ENCODE measurements around the gene HLA-DRA. TPM values are rescaled to one million over a fixed set of nuclear protein-coding genes. Genes with fewer than 3 reads are reported as not detected.

Gene HLA-DRA
- total and polyA plus RNA-seq, 2 of the 4 experiments (the other 2 are of a cell fraction), result not detected

DNA sequence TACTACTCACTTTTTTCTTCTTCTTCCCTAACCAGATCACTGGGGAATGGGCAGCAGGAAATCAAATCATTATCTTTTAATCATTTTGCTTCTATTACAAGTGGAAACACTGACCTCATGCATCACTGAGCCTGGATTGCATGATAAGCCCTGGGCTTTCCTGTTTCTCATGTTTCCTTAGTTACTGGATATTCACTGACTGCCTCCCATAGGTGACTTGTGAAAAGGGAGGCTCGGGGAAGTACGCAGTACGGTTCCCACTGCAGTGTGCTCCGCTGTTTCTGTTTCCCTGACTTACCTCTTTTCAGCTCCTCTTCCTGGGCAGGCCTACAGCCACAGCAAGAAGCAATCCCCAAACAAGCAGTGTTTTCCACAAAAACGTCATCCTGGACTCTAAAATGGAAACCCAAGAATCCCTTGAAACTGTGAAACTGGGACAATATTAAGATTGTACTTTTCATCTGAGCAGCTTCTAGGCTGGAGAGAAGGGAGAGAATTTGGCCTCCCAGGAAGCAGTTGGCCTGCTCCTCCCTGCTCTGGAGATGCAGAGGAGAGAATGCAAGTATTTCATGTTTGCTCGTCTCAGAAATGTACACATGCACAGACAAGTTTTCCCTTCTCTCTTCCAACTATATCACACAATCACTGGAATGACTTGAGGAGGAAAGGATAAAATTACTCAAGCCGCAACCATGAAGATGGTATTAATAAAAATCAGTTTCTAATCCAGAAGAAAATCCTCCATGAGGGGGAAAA lies 45.8 kb upstream of the HLA-DRA start:
- dilution Hi-C loops (cut with HindIII; ENCODE audit: low sequenced_read_pairs, unreplicated experiment) (no loop called here), in situ Hi-C loops (cut with MboI; ENCODE audit: low sequenced_read_pairs) (no loop called here)
- no peak for ATAC-seq (ENCODE audit: low read depth)

More for the DNA sequence above, 45.8 kb upstream of the HLA-DRA start:
- Histone ChIP-seq H3K18ac (ENCODE audit: low read depth, low read length) (no peak overlapping the region), H3K14ac (replicated peaks; ENCODE audit: low read depth, low read length) (no peak overlapping the region), H3K4me1 (ENCODE audit: control insufficient read depth, insufficient read depth, low read length) (no peaks in the 10 kb centered on the region), H3K27ac (ENCODE audit: insufficient read depth, low read length) (no peak overlapping the region), H2BK15ac (ENCODE audit: low read depth, low read length) (no peak overlapping the region), H4K91ac (ENCODE audit: insufficient read depth, low read depth, low read length) (no peak overlapping the region), H3K27me3 (ENCODE audit: control insufficient read depth, insufficient read depth, low read length) (peaks cover 6% of the 10 kb centered on the region), H4K8ac (ENCODE audit: low read depth in 2 of 2, low read length in 2 of 2) (no peak overlapping the region), H2BK20ac (ENCODE audit: low read depth, low read length) (no peak overlapping the region), H3K23ac (ENCODE audit: low read depth, low read length) (no peak overlapping the region), H2AK5ac (ENCODE audit: low read depth, low read length) (no peak overlapping the region), H3K9me3 (ENCODE audit: control insufficient read depth, insufficient read depth, low read length) (no peaks in the 10 kb centered on the region), H3K4ac (ENCODE audit: low read depth, low read length) (no peak overlapping the region), H3K56ac (ENCODE audit: extremely low read depth, insufficient read depth, low read length) (no peak overlapping the region), H2BK5ac (ENCODE audit: low read depth, low read length, poor library complexity, severe bottlenecking) (no peak overlapping the region), H2BK120ac (ENCODE audit: low read depth, low read length) (no peak overlapping the region), H3K9me1 (ENCODE audit: insufficient read depth, low read length) (no peaks in the 10 kb centered on the region), H3K79me1 (ENCODE audit: low read depth in 1 of 2, low read length in 2 of 2) (no peaks in the 10 kb centered on the region), H2AK9ac (replicated peaks; ENCODE audit: low read depth, low read length, poor library complexity) (no peak overlapping the region), H4K5ac (ENCODE audit: low read depth, low read length) (no peak overlapping the region), H3K36me3 (ENCODE audit: control insufficient read depth, insufficient read depth, low read length) (no peaks in the 10 kb centered on the region), H2AFZ (replicated peaks; ENCODE audit: low read length, poor library complexity) (no peak overlapping the region), H4K20me1 (ENCODE audit: insufficient read depth, low read length) (no peaks in the 10 kb centered on the region), H3K9ac (ENCODE audit: low read depth, low read length) (no peak overlapping the region), H3K4me2 (ENCODE audit: low read depth, low read length) (no peak overlapping the region), H3K4me3 (ENCODE audit: insufficient read depth, low read depth, low read length) (no peak overlapping the region)
- ChIA-PET CTCF (interaction anchor here (1.0 kb wide), 1 partner anchor 19 kb away, joined by 4 read pairs; no protein-coding TSS in a partner anchor), POLR2A (ENCODE audit: unreplicated experiment) (no interaction called here)
- TF ChIP-seq USF2 (IDR thresholded peaks at IDR 0.05; ENCODE audit: low read depth, low read length), result no peak
- TF ChIP-seq, protein P1, sequence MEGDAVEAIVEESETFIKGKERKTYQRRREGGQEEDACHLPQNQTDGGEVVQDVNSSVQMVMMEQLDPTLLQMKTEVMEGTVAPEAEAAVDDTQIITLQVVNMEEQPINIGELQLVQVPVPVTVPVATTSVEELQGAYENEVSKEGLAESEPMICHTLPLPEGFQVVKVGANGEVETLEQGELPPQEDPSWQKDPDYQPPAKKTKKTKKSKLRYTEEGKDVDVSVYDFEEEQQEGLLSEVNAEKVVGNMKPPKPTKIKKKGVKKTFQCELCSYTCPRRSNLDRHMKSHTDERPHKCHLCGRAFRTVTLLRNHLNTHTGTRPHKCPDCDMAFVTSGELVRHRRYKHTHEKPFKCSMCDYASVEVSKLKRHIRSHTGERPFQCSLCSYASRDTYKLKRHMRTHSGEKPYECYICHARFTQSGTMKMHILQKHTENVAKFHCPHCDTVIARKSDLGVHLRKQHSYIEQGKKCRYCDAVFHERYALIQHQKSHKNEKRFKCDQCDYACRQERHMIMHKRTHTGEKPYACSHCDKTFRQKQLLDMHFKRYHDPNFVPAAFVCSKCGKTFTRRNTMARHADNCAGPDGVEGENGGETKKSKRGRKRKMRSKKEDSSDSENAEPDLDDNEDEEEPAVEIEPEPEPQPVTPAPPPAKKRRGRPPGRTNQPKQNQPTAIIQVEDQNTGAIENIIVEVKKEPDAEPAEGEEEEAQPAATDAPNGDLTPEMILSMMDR (conservative IDR thresholded peaks at IDR 0.05; ENCODE audit: low read depth, low read length), result no peak
- TF ChIP-seq RAD21 (IDR thresholded peaks at IDR 0.05; ENCODE audit: low read length), result no peak
- TF ChIP-seq ELK1 (IDR thresholded peaks at IDR 0.05; ENCODE audit: borderline replicate concordance, low read depth, low read length), result no peak
- TF ChIP-seq RCOR1 (IDR thresholded peaks at IDR 0.05; ENCODE audit: insufficient replicate concordance, low read length), result no peak
- no peak for TF ChIP-seq RFX5 (IDR thresholded peaks at IDR 0.05; ENCODE audit: low read depth, low read length)
- TF ChIP-seq FOS (IDR thresholded peaks at IDR 0.05; ENCODE audit: low read depth, low read length), result no peak
- TF ChIP-seq MAZ (IDR thresholded peaks at IDR 0.05; ENCODE audit: borderline replicate concordance, low read depth, low read length), result no peak
- TF ChIP-seq SMC3 (IDR thresholded peaks at IDR 0.05; ENCODE audit: low read depth, low read length), result no peak
- TF ChIP-seq MXI1 (IDR thresholded peaks at IDR 0.05; ENCODE audit: borderline replicate concordance, low read depth, low read length), result no peak
- TF ChIP-seq NFE2L2 (IDR thresholded peaks at IDR 0.05; ENCODE audit: low read depth, low read length), result no peak
- DNase-seq, result no peak
- intact Hi-C loops (cut with micrococcal nuclease), result no loop called here
- 77% methylated on average over 3 of the region's 7 CpGs; no CpG with 5 or more reads in 1 of the 2 experiments for WGBS, 2 experiments (ENCODE audit: extremely low coverage in 2 of 2, insufficient read length in 1 of 2)
- BruUV-seq (replicated peaks), result no TSS peak
